Naive thymus-derived CD8-positive, alpha-beta T cell (primary cell): ENCODE results near the gene SCT. TPM values are rescaled to one million over a fixed set of nuclear protein-coding genes. Genes with fewer than 3 reads are reported as not detected.

Experiments
- polyA plus RNA-seq, 3 donors: library from polyadenylated mRNA; unstranded; fragments of 300-500 nt; fragmentation: Illumina TruSeq; gene quantifications; one replicate each; pipeline ENCODE4 v1.2.3, GENCODE V29; 2021
- total RNA-seq, 8 experiments: library from RNA in 2 of 8; stranded (reverse) in 2 of 8; gene quantifications; one replicate each; pipeline ENCODE4 v1.2.3 and lab custom pipeline; 2021 to 2026

The SCT gene
- total and polyA plus RNA-seq, 5 experiments from 2014 or later: not detected

Other genes starting within 250 kb of the SCT start
- gene PKP3, start 233.0 kb downstream of the SCT start, total RNA-seq: under 1 TPM; 0.16 to 0.29 TPM
- gene PKP3, start 233.0 kb downstream of the SCT start, polyA plus RNA-seq: under 1 TPM in 2 of 3 donors, not detected in 1; 0.15 to 0.47 TPM
- gene SIGIRR, start 212.2 kb downstream of the SCT start, total RNA-seq: 100 to 1,000 TPM; 332 to 337 TPM
- 100 to 1,000 TPM; 195 to 233 (median 206) TPM for gene SIGIRR, start 212.2 kb downstream of the SCT start, polyA plus RNA-seq
- gene ANO9, start 185.2 kb downstream of the SCT start, total RNA-seq: 10 to 100 TPM; 70.1 to 78.6 TPM
- gene ANO9, start 185.2 kb downstream of the SCT start, polyA plus RNA-seq: 1 to 10 TPM; 4.8 to 8.6 (median 7.3) TPM
- gene PTDSS2, start 176.9 kb downstream of the SCT start, total RNA-seq: 10 to 100 TPM; 25.9 to 30.2 TPM
- 10 to 100 TPM in 2 of 3 donors, 1 to 10 TPM in 1; 9.0 to 13.0 (median 11.6) TPM for gene PTDSS2, start 176.9 kb downstream of the SCT start, polyA plus RNA-seq
- gene RNH1, start 119.9 kb downstream of the SCT start, total RNA-seq: 100 to 1,000 TPM; 102 to 107 TPM
- gene RNH1, start 119.9 kb downstream of the SCT start, polyA plus RNA-seq: 100 to 1,000 TPM; 152 to 198 (median 170) TPM
- gene HRAS, start 91.6 kb downstream of the SCT start, total RNA-seq: 10 to 100 TPM; 36.2 to 40.7 TPM
- 10 to 100 TPM in 2 of 3 donors, 1 to 10 TPM in 1; 8.6 to 26.7 (median 15.3) TPM for gene HRAS, start 91.6 kb downstream of the SCT start, polyA plus RNA-seq
- gene LRRC56, start 89.7 kb downstream of the SCT start, total RNA-seq: 1 to 10 TPM; 4.4 to 5.2 TPM
- gene LRRC56, start 89.7 kb downstream of the SCT start, polyA plus RNA-seq: 1 to 10 TPM in 1 of 3 donors, under 1 TPM in 2; 0.32 to 1.1 (median 0.44) TPM
- gene LMNTD2, start 66.4 kb downstream of the SCT start, total RNA-seq: 1 to 10 TPM; 6.5 to 7.2 TPM
- 1 to 10 TPM in 1 of 3 donors, under 1 TPM in 2; 0.96 to 1.9 (median 0.99) TPM for gene LMNTD2, start 66.4 kb downstream of the SCT start, polyA plus RNA-seq
- gene RASSF7, start 66.2 kb downstream of the SCT start, total RNA-seq: 10 to 100 TPM; 33.7 to 37.6 TPM
- gene RASSF7, start 66.2 kb downstream of the SCT start, polyA plus RNA-seq: 10 to 100 TPM; 22.5 to 32.3 (median 24.2) TPM
- 10 to 100 TPM; 48.9 to 54.7 TPM for gene PHRF1, start 50.7 kb downstream of the SCT start, total RNA-seq
- 10 to 100 TPM in 1 of 3 donors, 1 to 10 TPM in 2; 3.5 to 19.8 (median 6.7) TPM for gene PHRF1, start 50.7 kb downstream of the SCT start, polyA plus RNA-seq
- gene IRF7, start 11.2 kb downstream of the SCT start, total RNA-seq: 10 to 100 TPM; 55.0 to 55.2 TPM
- gene IRF7, start 11.2 kb downstream of the SCT start, polyA plus RNA-seq: 10 to 100 TPM; 19.8 to 38.6 (median 25.3) TPM
- gene CDHR5, start 2.2 kb downstream of the SCT start, total RNA-seq: not detected
- not detected for gene CDHR5, start 2.2 kb downstream of the SCT start, polyA plus RNA-seq
- 1 to 10 TPM; 1.2 to 1.4 TPM for gene DRD4, start 10.1 kb upstream of the SCT start, total RNA-seq
- gene DRD4, start 10.1 kb upstream of the SCT start, polyA plus RNA-seq: not detected
- 10 to 100 TPM; 46.5 to 51.0 TPM for gene DEAF1, start 68.0 kb upstream of the SCT start, total RNA-seq
- gene DEAF1, start 68.0 kb upstream of the SCT start, polyA plus RNA-seq: 10 to 100 TPM; 27.0 to 58.2 (median 27.9) TPM
- 10 to 100 TPM; 46.0 to 49.2 TPM for gene TMEM80, start 68.6 kb upstream of the SCT start, total RNA-seq
- 10 to 100 TPM; 22.2 to 44.6 (median 32.4) TPM for gene TMEM80, start 68.6 kb upstream of the SCT start, polyA plus RNA-seq
- 1 to 10 TPM; 8.2 to 9.7 TPM for gene EPS8L2, start 79.0 kb upstream of the SCT start, total RNA-seq
- 10 to 100 TPM in 2 of 3 donors, 1 to 10 TPM in 1; 9.6 to 20.4 (median 14.8) TPM for gene EPS8L2, start 79.0 kb upstream of the SCT start, polyA plus RNA-seq
- gene TALDO1, start 120.3 kb upstream of the SCT start, total RNA-seq: 100 to 1,000 TPM; 120 to 124 TPM
- 100 to 1,000 TPM; 160 to 173 (median 166) TPM for gene TALDO1, start 120.3 kb upstream of the SCT start, polyA plus RNA-seq
- gene GATD1, start 150.3 kb upstream of the SCT start, total RNA-seq: 10 to 100 TPM; 57.0 to 65.6 TPM
- gene GATD1, start 150.3 kb upstream of the SCT start, polyA plus RNA-seq: 10 to 100 TPM in 2 of 3 donors, 1 to 10 TPM in 1; 7.2 to 20.7 (median 12.8) TPM
- gene CEND1, start 162.9 kb upstream of the SCT start, total RNA-seq: not detected
- not detected for gene CEND1, start 162.9 kb upstream of the SCT start, polyA plus RNA-seq
- gene SLC25A22, start 171.1 kb upstream of the SCT start, total RNA-seq: 10 to 100 TPM; 18.1 to 19.2 TPM
- gene SLC25A22, start 171.1 kb upstream of the SCT start, polyA plus RNA-seq: 10 to 100 TPM in 1 of 3 donors, 1 to 10 TPM in 2; 6.4 to 16.4 (median 6.5) TPM
- gene PIDD1, start 178.1 kb upstream of the SCT start, total RNA-seq: 10 to 100 TPM; 37.7 to 40.7 TPM
- gene PIDD1, start 178.1 kb upstream of the SCT start, polyA plus RNA-seq: 1 to 10 TPM; 2.5 to 6.6 (median 4.1) TPM
- gene RPLP2, start 182.8 kb upstream of the SCT start, total RNA-seq: 1,000 to 10,000 TPM; 5,498 to 5,522 TPM
- gene RPLP2, start 182.8 kb upstream of the SCT start, polyA plus RNA-seq: 1,000 to 10,000 TPM; 4,080 to 5,338 (median 4,376) TPM
- 100 to 1,000 TPM; 248 to 251 TPM for gene PNPLA2, start 191.7 kb upstream of the SCT start, total RNA-seq
- 10 to 100 TPM; 20.5 to 42.7 (median 31.5) TPM for gene PNPLA2, start 191.7 kb upstream of the SCT start, polyA plus RNA-seq
- under 1 TPM; 0.60 to 0.85 TPM for gene CRACR2B, start 200.7 kb upstream of the SCT start, total RNA-seq
- gene CRACR2B, start 200.7 kb upstream of the SCT start, polyA plus RNA-seq: under 1 TPM in 1 of 3 donors, not detected in 2; 0.18 TPM
- 10 to 100 TPM; 20.8 to 24.3 TPM for gene CD151, start 205.8 kb upstream of the SCT start, total RNA-seq
- gene CD151, start 205.8 kb upstream of the SCT start, polyA plus RNA-seq: 10 to 100 TPM in 2 of 3 donors, 1 to 10 TPM in 1; 9.4 to 11.2 (median 10.2) TPM
- gene POLR2L, start 215.3 kb upstream of the SCT start, total RNA-seq: 10 to 100 TPM; 50.3 to 50.6 TPM
- 100 to 1,000 TPM in 1 of 3 donors, 10 to 100 TPM in 2; 96.5 to 102 (median 99.7) TPM for gene POLR2L, start 215.3 kb upstream of the SCT start, polyA plus RNA-seq
- gene TSPAN4, start 215.7 kb upstream of the SCT start, total RNA-seq: 1 to 10 TPM; 6.0 to 8.9 TPM
- gene TSPAN4, start 215.7 kb upstream of the SCT start, polyA plus RNA-seq: 10 to 100 TPM in 1 of 3 donors, 1 to 10 TPM in 2; 7.2 to 12.8 (median 8.3) TPM